WTC11 (cell line): Measurements from ENCODE around the gene HDGFL3.

Experiments used
- CTCF ChIP-seq: fragments of 200-600 bp; IDR thresholded peaks from 2 replicates; pipeline ENCODE4 v1.8.0; 2022; ENCODE audit warnings: antibody characterized with exemption
- ESRRA ChIP-seq: sonication (generic); formaldehyde crosslinking; IDR thresholded peaks from 2 replicates; pipeline ENCODE4 v1.8.1; 2022; ENCODE audit warnings: mild to moderate bottlenecking, missing genetic modification reagents, borderline replicate concordance
- FOXP4 ChIP-seq: sonication (generic); formaldehyde crosslinking; IDR thresholded peaks from 2 replicates; pipeline ENCODE4 v1.8.0; 2022; ENCODE audit warnings: mild to moderate bottlenecking, missing genetic modification reagents
- SMAD4 ChIP-seq: sonication (generic); formaldehyde crosslinking; IDR thresholded peaks from 2 replicates; pipeline ENCODE4 v1.8.0; 2022; ENCODE audit warnings: mild to moderate bottlenecking, missing genetic modification reagents

GRCh38 chr15:83105440-83105839 is 102.2 kb downstream of the HDGFL3 start:
- TF ChIP-seq CTCF, result no peak
- TF ChIP-seq FOXP4 (CRISPR knock-in tag), result no peak
- TF ChIP-seq ESRRA (CRISPR knock-in tag), result no peak
- no peak for TF ChIP-seq SMAD4
